GM21619 (cell line): ENCODE measurements around the gene WASHC4.

Source experiments
- ATAC-seq: cut with Tn5 transposase; IDR thresholded peaks from one replicate; pipeline ENCODE4 v1.9.1; 2021; ENCODE audit not compliant: unreplicated experiment

WASHC4 gene

GRCh38 chr12:105107494-105108371 is at the start of gene WASHC4:
Gene WASHC4 (plus strand): TSS chr12:105107731. CDS start chr12:105107801, 70 bp downstream.
- peak; percentile 83 for ATAC-seq

GRCh38 chr12:105060715-105061378 is 46.7 kb upstream of the WASHC4 start:
- no peak for ATAC-seq

GRCh38 chr12:105064564-105065178 is 42.9 kb upstream of the WASHC4 start:
- no peak for ATAC-seq

- ATAC-seq, result no peak
These were observed 40.0 kb upstream of the WASHC4 start for GRCh38 chr12:105067511-105068031.

DNA sequence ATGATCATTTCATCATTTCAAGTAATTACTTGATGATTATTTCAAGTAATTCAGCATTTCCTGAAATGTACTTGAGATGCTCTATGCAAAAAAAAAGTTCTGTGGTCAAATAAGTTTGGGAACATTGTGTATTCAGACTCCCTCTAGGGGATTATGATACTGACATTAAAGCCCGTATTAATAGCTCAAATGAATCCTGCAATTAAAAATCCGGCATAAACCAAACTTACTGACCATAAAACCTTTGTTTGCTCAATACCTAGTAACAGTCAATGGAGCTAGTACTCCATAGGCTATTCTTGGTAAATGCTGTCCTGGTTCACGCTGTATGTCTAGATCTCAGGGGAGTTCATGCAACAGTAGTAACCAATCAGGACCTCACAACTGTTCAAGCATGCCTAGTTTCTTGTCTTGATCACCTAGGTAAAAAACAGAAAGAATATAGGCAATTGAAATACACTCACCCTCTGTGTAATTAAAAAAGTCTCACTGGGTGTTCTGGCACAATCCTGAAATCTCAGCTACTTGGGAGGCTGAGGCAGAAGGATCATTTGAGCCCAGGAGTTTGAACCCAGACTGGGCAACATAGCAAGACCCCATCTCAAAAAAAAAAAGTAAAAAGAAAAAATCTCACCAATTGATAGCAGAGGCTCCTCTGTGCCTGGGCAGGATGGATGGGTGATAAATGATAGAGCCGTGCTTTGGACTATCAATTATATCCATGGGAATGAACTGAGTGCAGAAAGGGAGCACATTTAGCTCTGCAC is 37.4 kb upstream of the WASHC4 start:
- no peak for ATAC-seq

- no peak for ATAC-seq
These were observed 35.5 kb upstream of the WASHC4 start for GRCh38 chr12:105071981-105072380.

- peak; percentile 56 for ATAC-seq
These were observed 34.5 kb upstream of the WASHC4 start for GRCh38 chr12:105072888-105073488.

GRCh38 chr12:105076098-105076497 is 31.4 kb upstream of the WASHC4 start:
- no peak for ATAC-seq

GRCh38 chr12:105076913-105077312 is 30.6 kb upstream of the WASHC4 start:
- no peak for ATAC-seq

GRCh38 chr12:105077435-105077834 is 30.1 kb upstream of the WASHC4 start:
- ATAC-seq, result no peak

DNA sequence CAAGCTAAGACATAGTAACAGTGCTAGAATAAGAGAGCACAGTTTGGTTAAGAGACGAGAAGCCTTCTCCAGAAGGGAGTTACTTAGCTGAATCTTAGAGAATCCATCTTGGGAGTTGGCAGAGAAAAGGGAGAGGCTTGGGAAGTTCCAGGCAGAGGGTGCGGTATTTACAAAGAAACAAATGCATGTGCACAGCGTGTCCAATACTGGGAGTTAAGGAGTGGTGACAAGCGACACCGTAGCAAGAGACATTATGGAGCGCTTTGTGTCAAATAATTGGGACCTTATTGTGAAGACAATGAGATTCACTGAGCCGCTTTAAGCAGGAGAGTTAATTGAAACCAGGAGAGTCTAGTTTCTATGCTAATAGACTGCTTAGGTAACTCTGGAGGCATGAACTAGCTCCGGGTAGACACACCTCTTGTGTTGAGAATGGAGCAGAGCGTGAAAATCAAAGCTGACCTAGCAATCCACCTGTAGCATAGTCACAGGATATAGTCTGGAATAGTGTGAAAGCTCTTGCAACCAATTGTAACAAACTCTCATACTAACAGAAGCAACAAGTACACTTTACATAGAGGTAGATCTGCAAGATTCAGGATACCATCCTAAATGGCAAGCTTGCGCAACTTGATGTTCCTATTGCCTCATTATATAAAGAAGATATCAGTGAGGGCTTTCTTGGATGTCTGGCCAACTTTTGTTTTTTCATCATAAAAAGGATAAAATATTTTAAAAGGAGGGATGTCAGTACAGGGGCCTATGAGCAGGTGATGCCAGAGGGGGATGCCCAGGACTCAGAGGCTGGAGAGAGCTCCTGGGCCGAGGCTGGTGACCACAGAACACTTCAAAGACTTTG is 28.6 kb upstream of the WASHC4 start:
- ATAC-seq, result no peak

DNA sequence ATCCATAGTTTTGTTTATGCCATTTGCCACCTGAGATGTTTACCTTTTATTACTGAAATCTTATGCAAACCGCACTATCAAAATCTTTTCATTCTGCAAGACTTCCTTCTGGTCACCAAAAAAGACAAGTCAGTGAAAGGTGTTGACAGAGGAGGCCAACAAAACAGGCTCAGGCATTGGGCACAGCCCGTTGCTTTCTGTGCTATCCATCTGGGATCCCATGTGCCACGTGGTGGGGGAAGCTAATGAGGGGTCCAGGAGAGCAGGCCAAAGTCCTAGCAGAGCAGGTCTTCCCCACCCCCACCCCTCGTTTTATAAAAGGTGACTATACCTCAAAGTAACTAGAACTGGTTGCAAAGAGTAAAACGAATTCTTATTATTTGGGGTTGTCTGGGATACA is 24.5 kb upstream of the WASHC4 start:
- no peak for ATAC-seq

GRCh38 chr12:105083551-105084105 is 23.9 kb upstream of the WASHC4 start:
- peak; percentile 26 for ATAC-seq

DNA sequence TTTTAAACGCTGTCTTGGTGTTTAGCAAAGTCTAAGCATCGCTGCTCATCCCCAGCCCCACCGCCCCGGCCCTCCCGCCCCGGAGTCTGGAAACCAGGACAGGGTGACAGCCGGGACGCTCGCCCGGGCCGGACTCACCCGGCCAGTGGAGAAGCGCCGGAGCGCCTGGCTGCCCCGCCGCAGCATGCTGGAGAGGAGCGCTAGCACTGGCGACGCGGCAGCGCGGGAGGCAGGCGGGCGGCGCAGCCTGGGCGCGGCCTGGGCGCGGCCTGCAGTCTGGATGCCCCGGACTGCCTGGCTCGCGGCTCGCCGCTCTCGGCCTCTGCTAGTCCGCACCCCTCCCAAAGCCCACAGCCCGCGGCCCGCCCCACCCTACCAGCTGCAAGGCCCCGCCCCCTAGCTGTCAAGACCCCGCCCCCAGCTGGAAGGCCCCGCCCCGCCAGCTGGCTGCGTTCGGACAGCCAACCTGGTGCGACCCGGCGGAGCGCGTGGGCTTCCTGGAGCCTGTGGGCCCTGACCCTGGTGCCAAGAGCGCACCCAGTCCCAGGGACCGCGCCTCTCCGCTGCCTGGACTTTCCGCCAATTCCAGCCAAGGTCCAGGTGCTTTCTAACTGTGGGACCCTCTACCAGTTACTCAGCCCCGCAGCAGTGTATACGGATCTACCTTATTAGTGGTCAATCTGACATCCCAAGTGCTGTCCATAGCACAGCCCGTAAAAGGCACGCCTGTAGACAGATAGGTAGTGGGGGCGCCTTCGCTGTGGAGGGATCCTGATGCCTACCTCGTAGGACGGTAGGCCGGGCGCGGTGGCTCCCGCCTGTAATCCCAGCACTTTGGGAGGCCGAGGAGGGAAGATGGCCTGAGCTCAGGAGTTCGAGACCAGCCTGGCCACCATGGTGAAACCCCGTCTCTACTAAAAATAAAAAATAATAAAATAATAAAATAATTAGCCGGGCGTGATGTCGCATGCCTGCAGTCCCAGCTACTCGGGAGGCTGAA is 23.0 kb upstream of the WASHC4 start, which contains the start of gene ALDH1L2:
ALDH1L2 (minus strand) TSS at position 208 of the 1,000 bp plus-strand sequence; CDS start at position 186, 22 bp downstream.
- peak; percentile 80 for ATAC-seq

- no peak for ATAC-seq
These were observed 22.0 kb upstream of the WASHC4 start for GRCh38 chr12:105085501-105085900.

DNA sequence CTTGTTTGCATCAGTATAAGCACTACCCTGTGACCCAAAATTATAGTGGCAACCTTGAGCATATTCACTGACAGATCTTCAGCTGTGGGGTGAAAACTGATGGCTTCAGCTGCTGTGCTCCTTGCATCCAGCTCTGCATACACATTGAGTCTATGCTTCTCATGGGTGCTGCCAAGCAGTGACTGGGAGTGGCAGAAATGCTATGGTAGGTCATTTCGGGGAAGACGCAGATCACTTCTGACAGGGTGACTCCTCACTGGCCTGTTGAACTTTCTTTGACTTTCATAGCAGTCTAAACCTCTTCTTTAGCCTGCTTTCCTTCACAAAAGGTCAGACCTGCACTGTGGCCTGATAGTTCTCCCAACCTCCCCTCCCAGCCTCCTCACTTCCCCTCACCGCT is 17.7 kb upstream of the WASHC4 start:
- no peak for ATAC-seq

GRCh38 chr12:105090361-105090760 is 17.2 kb upstream of the WASHC4 start:
- no peak for ATAC-seq
